ENCODE measurements around the gene TNS2. TPM values are rescaled to one million over a fixed set of nuclear protein-coding genes. Genes with fewer than 3 reads are reported as not detected.

TNS2 gene
- total RNA-seq, 4 donors from 2014 or later, result 173 to 226 (median 202) TPM

DNA sequence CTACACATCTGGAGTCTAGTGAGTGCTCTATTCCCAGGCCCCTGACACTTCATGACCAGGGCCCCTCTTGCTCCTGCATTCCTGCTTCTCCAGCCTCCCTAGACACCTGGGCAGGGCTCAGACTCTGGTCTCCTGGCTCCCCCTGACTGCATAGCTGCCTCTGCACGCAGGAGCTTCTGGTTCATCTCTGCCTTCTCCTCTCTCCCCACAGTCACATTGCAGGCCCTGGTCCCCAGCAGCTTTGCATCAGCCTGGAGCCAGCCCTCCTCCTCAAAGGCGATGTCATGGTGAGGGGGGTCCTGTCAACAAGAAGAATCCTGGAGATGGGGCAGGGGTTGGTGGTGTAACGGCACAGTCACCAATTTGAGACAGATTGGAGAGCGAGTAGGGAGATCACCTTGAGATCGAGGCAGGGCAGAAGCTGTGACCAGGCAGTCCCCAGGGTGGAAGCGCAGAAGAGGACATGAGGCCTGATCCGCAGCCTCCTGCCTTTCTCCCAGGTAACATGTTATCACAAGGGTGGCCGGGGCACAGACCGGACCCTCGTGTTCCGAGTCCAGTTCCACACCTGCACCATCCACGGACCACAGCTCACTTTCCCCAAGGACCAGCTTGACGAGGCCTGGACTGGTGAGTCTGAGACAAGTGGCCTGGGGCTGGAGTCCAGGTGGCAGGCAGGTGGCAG is 8.1 kb downstream of the TNS2 start:
- Histone ChIP-seq H3K9me3 (no peaks in the 10 kb centered on the region), H3K27ac (replicated peaks in 1 of 4) (peak overlapping the region in 3 of 4 donors; percentile 82 to 95 (median 83)), H3K4me1 (peaks cover 80 to 96% (median 94%) of the 10 kb centered on the region in 4 donors), H3K36me3 (peaks cover 19 to 98% (median 78%) of the 10 kb centered on the region in 4 donors), H3K4me3 (no peak overlapping the region), H3K27me3 (no peaks in the 10 kb centered on the region)
- intact Hi-C loops (cut with DNase I), result no loop called here
- 81% methylated on average over 10 of the region's 13 CpGs for WGBS
- no peak for DNase-seq (ENCODE audit: extremely low spot score)
- TF ChIP-seq POLR2AphosphoS5 (IDR thresholded peaks at IDR 0.05) (peak in 1 of 2 donors; percentile 32), POLR2A (IDR thresholded peaks at IDR 0.05; ENCODE audit: low read depth) (no peak)

DNA sequence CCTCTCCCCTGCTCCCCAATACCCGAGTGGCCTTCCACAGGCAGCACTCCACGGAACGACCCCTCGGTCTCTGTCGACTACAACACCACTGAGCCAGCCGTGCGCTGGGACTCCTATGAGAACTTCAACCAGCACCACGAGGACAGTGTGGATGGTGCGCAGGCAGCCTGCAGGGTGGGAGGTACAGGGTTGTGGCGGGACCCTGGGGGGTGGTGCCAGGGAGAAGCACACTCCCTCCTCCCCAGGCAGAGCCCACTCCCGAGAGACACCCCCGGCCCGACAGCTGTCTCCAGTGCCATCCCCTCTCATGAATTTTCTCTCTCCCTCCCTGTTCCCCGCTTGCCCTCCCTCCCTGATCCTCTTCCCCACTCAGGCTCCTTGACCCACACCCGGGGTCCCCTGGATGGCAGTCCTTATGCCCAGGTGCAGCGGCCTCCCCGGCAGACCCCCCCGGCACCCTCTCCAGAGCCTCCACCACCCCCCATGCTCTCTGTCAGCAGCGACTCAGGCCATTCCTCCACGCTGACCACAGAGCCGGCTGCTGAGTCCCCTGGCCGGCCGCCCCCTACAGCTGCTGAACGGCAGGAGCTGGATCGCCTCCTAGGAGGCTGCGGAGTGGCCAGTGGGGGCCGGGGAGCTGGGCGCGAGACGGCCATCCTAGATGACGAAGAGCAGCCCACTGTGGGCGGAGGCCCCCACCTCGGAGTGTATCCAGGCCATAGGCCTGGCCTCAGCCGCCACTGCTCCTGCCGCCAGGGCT is 9.0 kb downstream of the TNS2 start:
- Histone ChIP-seq H3K9me3 (no peaks in the 10 kb centered on the region), H3K27me3 (no peaks in the 10 kb centered on the region), H3K4me3 (no peak overlapping the region), H3K4me1 (peaks cover 80 to 96% (median 94%) of the 10 kb centered on the region in 4 donors), H3K27ac (replicated peaks in 1 of 4) (peak overlapping the region in 3 of 4 donors; percentile 82 to 95 (median 83)), H3K36me3 (peaks cover 19 to 100% (median 86%) of the 10 kb centered on the region in 4 donors)
- 70% methylated on average over 20 of the region's 35 CpGs for WGBS
- no peak for DNase-seq (ENCODE audit: extremely low spot score)
- intact Hi-C loops (cut with DNase I), result no loop called here
- TF ChIP-seq POLR2AphosphoS5 (IDR thresholded peaks at IDR 0.05), result peak in 1 of 2 donors; percentile 46
- TF ChIP-seq, protein P1, sequence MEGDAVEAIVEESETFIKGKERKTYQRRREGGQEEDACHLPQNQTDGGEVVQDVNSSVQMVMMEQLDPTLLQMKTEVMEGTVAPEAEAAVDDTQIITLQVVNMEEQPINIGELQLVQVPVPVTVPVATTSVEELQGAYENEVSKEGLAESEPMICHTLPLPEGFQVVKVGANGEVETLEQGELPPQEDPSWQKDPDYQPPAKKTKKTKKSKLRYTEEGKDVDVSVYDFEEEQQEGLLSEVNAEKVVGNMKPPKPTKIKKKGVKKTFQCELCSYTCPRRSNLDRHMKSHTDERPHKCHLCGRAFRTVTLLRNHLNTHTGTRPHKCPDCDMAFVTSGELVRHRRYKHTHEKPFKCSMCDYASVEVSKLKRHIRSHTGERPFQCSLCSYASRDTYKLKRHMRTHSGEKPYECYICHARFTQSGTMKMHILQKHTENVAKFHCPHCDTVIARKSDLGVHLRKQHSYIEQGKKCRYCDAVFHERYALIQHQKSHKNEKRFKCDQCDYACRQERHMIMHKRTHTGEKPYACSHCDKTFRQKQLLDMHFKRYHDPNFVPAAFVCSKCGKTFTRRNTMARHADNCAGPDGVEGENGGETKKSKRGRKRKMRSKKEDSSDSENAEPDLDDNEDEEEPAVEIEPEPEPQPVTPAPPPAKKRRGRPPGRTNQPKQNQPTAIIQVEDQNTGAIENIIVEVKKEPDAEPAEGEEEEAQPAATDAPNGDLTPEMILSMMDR (IDR thresholded peaks at IDR 0.05), result no peak

DNA sequence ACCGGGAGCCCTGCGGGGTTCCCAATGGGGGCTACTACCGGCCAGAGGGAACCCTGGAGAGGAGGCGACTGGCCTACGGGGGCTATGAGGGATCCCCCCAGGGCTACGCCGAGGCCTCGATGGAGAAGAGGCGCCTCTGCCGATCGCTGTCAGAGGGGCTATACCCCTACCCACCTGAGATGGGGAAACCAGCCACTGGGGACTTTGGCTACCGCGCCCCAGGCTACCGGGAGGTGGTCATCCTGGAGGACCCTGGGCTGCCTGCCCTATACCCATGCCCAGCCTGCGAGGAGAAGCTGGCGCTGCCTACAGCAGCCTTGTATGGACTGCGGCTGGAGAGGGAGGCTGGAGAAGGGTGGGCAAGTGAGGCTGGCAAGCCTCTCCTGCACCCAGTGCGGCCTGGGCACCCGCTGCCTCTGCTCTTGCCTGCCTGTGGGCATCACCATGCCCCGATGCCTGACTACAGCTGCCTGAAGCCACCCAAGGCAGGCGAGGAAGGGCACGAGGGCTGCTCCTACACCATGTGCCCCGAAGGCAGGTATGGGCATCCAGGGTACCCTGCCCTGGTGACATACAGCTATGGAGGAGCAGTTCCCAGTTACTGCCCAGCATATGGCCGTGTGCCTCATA is 9.7 kb downstream of the TNS2 start:
- WGBS, result 95% methylated on average over 11 of the region's 24 CpGs
- no peak for DNase-seq (ENCODE audit: extremely low spot score)
- Histone ChIP-seq H3K4me1 (peaks cover 80 to 96% (median 94%) of the 10 kb centered on the region in 4 donors), H3K36me3 (peaks cover 19 to 100% (median 91%) of the 10 kb centered on the region in 4 donors), H3K27me3 (no peaks in the 10 kb centered on the region), H3K27ac (replicated peaks in 1 of 4) (peak overlapping the region; percentile 82 to 95 (median 88)), H3K4me3 (no peak overlapping the region), H3K9me3 (no peaks in the 10 kb centered on the region)
- TF ChIP-seq POLR2AphosphoS5 (IDR thresholded peaks at IDR 0.05), result peak in 1 of 2 donors; percentile 39
- TF ChIP-seq, protein P1 (IDR thresholded peaks at IDR 0.05), result no peak
- intact Hi-C loops (cut with DNase I), result no loop called here

DNA sequence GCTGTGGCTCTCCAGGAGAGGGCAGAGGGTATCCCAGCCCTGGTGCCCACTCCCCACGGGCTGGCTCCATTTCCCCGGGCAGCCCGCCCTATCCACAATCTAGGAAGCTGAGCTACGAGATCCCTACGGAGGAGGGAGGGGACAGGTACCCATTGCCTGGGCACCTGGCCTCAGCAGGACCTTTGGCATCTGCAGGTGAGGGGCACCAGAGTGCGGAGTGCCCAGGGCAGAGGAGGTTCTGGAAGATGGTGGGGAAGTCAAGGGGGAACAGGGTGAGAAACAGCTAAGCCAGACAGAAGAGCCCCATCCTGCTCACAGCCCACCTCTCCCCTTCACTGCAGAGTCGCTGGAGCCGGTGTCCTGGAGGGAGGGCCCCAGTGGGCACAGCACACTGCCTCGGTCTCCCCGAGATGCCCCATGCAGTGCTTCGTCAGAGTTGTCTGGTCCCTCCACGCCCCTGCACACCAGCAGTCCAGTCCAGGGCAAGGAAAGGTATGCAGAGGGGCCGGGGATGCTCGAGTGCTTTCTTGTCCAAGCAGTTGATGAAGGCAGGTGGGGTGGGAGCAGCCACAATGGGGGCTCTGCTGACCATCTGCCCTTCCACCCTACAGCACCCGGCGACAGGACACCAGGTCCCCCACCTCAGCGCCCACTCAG is 10.3 kb downstream of the TNS2 start:
- no peaks in the 10 kb centered on the region for H3K9me3 ChIP-seq
- 40% methylated on average over 1 of the region's 17 CpGs for WGBS
- peaks cover 22 to 100% (median 96%) of the 10 kb centered on the region in 4 donors for H3K36me3 ChIP-seq
- peaks cover 80 to 97% (median 94%) of the 10 kb centered on the region in 4 donors for H3K4me1 ChIP-seq
- H3K4me3 ChIP-seq, result no peak overlapping the region
- no peak for TF ChIP-seq EP300 (IDR thresholded peaks at IDR 0.05)
- peak in 1 of 2 donors; percentile 14 for TF ChIP-seq POLR2AphosphoS5 (IDR thresholded peaks at IDR 0.05)
- no peak for TF ChIP-seq POLR2A (IDR thresholded peaks at IDR 0.05; ENCODE audit: low read depth)
- H3K27ac ChIP-seq (replicated peaks in 1 of 4), result peak overlapping the region; percentile 82 to 95 (median 88)
- intact Hi-C loops (cut with DNase I), result no loop called here
- DNase-seq (ENCODE audit: extremely low spot score), result no peak
- H3K27me3 ChIP-seq, result no peaks in the 10 kb centered on the region

DNA sequence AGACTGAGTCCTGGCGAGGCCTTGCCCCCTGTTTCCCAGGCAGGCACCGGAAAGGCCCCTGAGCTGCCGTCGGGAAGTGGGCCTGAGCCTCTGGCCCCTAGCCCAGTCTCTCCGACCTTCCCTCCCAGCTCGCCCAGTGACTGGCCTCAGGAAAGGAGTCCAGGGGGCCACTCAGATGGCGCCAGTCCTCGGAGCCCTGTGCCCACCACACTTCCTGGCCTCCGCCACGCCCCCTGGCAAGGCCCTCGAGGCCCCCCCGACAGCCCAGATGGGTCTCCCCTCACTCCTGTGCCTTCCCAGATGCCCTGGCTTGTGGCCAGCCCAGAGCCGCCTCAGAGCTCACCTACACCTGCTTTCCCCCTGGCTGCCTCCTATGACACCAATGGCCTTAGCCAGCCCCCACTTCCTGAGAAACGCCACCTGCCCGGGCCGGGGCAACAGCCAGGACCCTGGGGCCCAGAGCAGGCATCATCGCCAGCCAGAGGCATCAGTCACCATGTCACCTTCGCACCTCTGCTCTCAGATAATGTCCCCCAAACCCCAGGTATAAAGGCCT is 10.9 kb downstream of the TNS2 start:
- TF ChIP-seq EP300 (IDR thresholded peaks at IDR 0.05), result no peak
- TF ChIP-seq POLR2A (IDR thresholded peaks at IDR 0.05; ENCODE audit: low read depth), result no peak
- TF ChIP-seq POLR2AphosphoS5 (IDR thresholded peaks at IDR 0.05), result peak in 1 of 2 donors; percentile 10
- WGBS, result 69% methylated on average over 9 of the region's 18 CpGs
- H3K4me3 ChIP-seq, result no peak overlapping the region
- H3K27ac ChIP-seq (replicated peaks in 1 of 4), result peak overlapping the region; percentile 82 to 95 (median 88)
- no peaks in the 10 kb centered on the region for H3K9me3 ChIP-seq
- no peak for DNase-seq (ENCODE audit: extremely low spot score)
- intact Hi-C loops (cut with DNase I), result no loop called here
- peaks cover 80 to 97% (median 94%) of the 10 kb centered on the region in 4 donors for H3K4me1 ChIP-seq
- H3K36me3 ChIP-seq, result peaks cover 23 to 100% (median 96%) of the 10 kb centered on the region in 4 donors
- H3K27me3 ChIP-seq, result no peaks in the 10 kb centered on the region

Data from esophagus muscularis mucosa (tissue), 4 donors.